Psoas muscle (tissue), 8 donors: Measurements from ENCODE around the gene DOK3. TPM values are rescaled to one million over a fixed set of nuclear protein-coding genes. Genes with fewer than 3 reads are reported as not detected.
"Not testable (repeated sequence)": the region's sequence is repeated elsewhere in the genome, so short reads cannot be mapped to it uniquely, and the experiment has no call there.

ENCODE experiments used
- ATAC-seq, 4 donors: fragments of 200-7000 bp; cut with Tn5 transposase; one replicate each; pipeline ENCODE4 v1.9.1; 2020; ENCODE audit warnings: moderate library complexity in 3 of 4, mild to moderate bottlenecking in 2 of 4
- DNase-seq, 2 donors: peaks; one replicate each; pipeline ENCODE4 v3.0.0-alpha.2; 2020
- H3K27ac ChIP-seq: fragments of 200-600 bp; one replicate; pipeline ENCODE4 v1.8.0; 2022
- H3K27me3 ChIP-seq, 3 donors: fragments of 200-600 bp in 1 of 3; one replicate each; pipeline versions ENCODE4 v1.6.1 to v1.8.0; 2013 to 2022; ENCODE audit warnings: low read length in 2 of 3, mild to moderate bottlenecking in 2 of 3, moderate library complexity in 1 of 3; ENCODE audit not compliant: insufficient read depth in 3 of 3
- H3K36me3 ChIP-seq, 2 donors: fragments of 200-600 bp in 1 of 2; one replicate each; pipeline versions ENCODE4 v1.6.1 to v1.8.0; 2013 to 2022; ENCODE audit warnings: low read depth in 1 of 2, mild to moderate bottlenecking in 1 of 2, moderate library complexity in 1 of 2; ENCODE audit not compliant: insufficient read depth in 1 of 2
- H3K4me1 ChIP-seq: fragments of 200-600 bp; one replicate; pipeline ENCODE4 v1.8.0; 2022
- H3K4me3 ChIP-seq: fragments of 200-600 bp; one replicate; pipeline ENCODE4 v1.8.0; 2022; ENCODE audit warnings: mild to moderate bottlenecking
- H3K9me3 ChIP-seq: fragments of 200-600 bp; one replicate; pipeline ENCODE4 v1.8.0; 2022
- CTCF ChIP-seq: fragments of 200-600 bp; IDR thresholded peaks from one replicate; pipeline ENCODE4 v1.8.0; 2022; ENCODE audit warnings: antibody characterized with exemption
- WGBS, 3 donors: extraction: QIAGEN DNeasy Blood & Tissue Kit; methylation state at CpG; one replicate each; pipeline versions ENCODE4 v1.1.6 to v1.1.7; 2013; 5-methylcytosine and 5-hydroxymethylcytosine counted together
- intact Hi-C, 2 donors: fragments of 100-400 bp; cut with DNase I; formaldehyde crosslinking; loops; one replicate each; pipeline versions ENCODE4 v1.11.0 to v1.14.2; 2022
- polyA plus RNA-seq, 3 donors: library from polyadenylated mRNA; stranded (reverse); fragments of 200-250 nt; gene quantifications; one replicate each; pipeline ENCODE4 v1.2.3, GENCODE V29; 2013
- total RNA-seq, 4 donors: library from RNA; stranded (reverse); fragmentation: NEBNext Ultra II Directional in 2 of 4; extraction: Animal tissue kit (Norgen Biotek cat#: 25700) in 2 of 4; gene quantifications; one replicate each; pipeline versions ENCODE4 v1.2.1 to v1.2.4, GENCODE V29; 2021 to 2023
- donor health status: healthy with polysubstance abuse.
- donor health status: DM: no; HTN: no; CAD: no; lungs with moderate emphysema.
- donor health status: Bipolar disorder and iron deficiency.
- donor health status: healthy.
- donor health status: DM: yes; HTN: yes; CAD: no.
- donor health status: DM: no; HTN: no; CAD: no.
- donor health status: DM: no; HTN: no; CAD: no.
- donor health status: DM: yes; HTN: yes; CAD: no.

The DOK3 gene
- total and polyA plus RNA-seq, 7 donors, result 0.44 to 5.4 (median 3.3) TPM

GRCh38 chr5:177538876-177539275 lies 29.2 kb upstream of the DOK3 start:
- peaks cover 96% of the 10 kb centered on the region for H3K4me1 ChIP-seq
- no peaks in the 10 kb centered on the region for H3K9me3 ChIP-seq
- H3K27me3 ChIP-seq, result no peaks in the 10 kb centered on the region
- no peak for TF ChIP-seq CTCF
- H3K27ac ChIP-seq, result peak overlapping the region; percentile 86
- H3K4me3 ChIP-seq, result peak overlapping the region; percentile 11
- peaks cover 4 to 42% of the 10 kb centered on the region in 2 donors for H3K36me3 ChIP-seq
- intact Hi-C loops, result no loop called here
- peak; percentile 60 to 83 for DNase-seq
- peak; percentile 78 to 86 (median 80) for ATAC-seq
- WGBS, 3 donors, result 33 to 50% (median 36%) methylated on average over 10 of the region's 10 CpGs

GRCh38 chr5:177537389-177538361 lies 28.0 kb upstream of the DOK3 start:
- Histone ChIP-seq H3K36me3 (peaks cover 4 to 54% of the 10 kb centered on the region in 2 donors), H3K27me3 (no peaks in the 10 kb centered on the region), H3K9me3 (no peaks in the 10 kb centered on the region), H3K4me1 (peaks cover 85% of the 10 kb centered on the region), H3K27ac (peak overlapping the region; percentile 86), H3K4me3 (peak overlapping the region; percentile 16)
- peak; percentile 53 to 73 for DNase-seq
- intact Hi-C loops, result no loop called here
- peak; percentile 44 to 65 (median 60) for ATAC-seq
- WGBS, 3 donors, result 8 to 15% (median 11%) methylated on average over 15 of the region's 15 CpGs
- no peak for TF ChIP-seq CTCF

- Histone ChIP-seq H3K36me3 (peaks cover 2 to 62% of the 10 kb centered on the region in 2 donors), H3K4me1 (peaks cover 75% of the 10 kb centered on the region)
- ATAC-seq, result no peak
These were observed 26.8 kb upstream of the DOK3 start for GRCh38 chr5:177536386-177536785.

GRCh38 chr5:177535125-177535524 lies 25.5 kb upstream of the DOK3 start:
- H3K36me3 ChIP-seq, result peaks cover 4 to 75% of the 10 kb centered on the region in 2 donors
- ATAC-seq (peak in 2 of 4 donors; percentile 25 to 40), DNase-seq (no peak)
- no peak for TF ChIP-seq CTCF
- WGBS, 3 donors, result 40 to 64% (median 44%) methylated on average over 7 of the region's 7 CpGs
- H3K4me1 ChIP-seq, result peaks cover 64% of the 10 kb centered on the region
- no peaks in the 10 kb centered on the region for H3K9me3 ChIP-seq
- H3K4me3 ChIP-seq, result no peak overlapping the region
- H3K27me3 ChIP-seq, result no peaks in the 10 kb centered on the region
- peak overlapping the region; percentile 86 for H3K27ac ChIP-seq
- intact Hi-C loops, result no loop called here

More at GRCh38 chr5:177536386-177536785, 26.8 kb upstream of the DOK3 start:
- Histone ChIP-seq H3K27me3 (no peaks in the 10 kb centered on the region), H3K27ac (peak overlapping the region; percentile 86), H3K4me3 (no peak overlapping the region), H3K9me3 (no peaks in the 10 kb centered on the region)
- no peak for DNase-seq
- WGBS, 3 donors, result 86 to 88% (median 88%) methylated on average over 10 of the region's 10 CpGs
- TF ChIP-seq CTCF, result no peak
- intact Hi-C loops, result no loop called here

GRCh38 chr5:177534433-177534832 lies 24.8 kb upstream of the DOK3 start:
- H3K4me3 ChIP-seq, intact Hi-C loops, DNase-seq, H3K27me3 ChIP-seq, H3K9me3 ChIP-seq: not testable (repeated sequence)
- WGBS, 3 donors, result 20 to 61% (median 29%) methylated on average over 7 of the region's 7 CpGs
- Histone ChIP-seq H3K36me3 (peaks cover 4 to 82% of the 10 kb centered on the region in 2 donors), H3K4me1 (peaks cover 57% of the 10 kb centered on the region), H3K27ac (peak overlapping the region; percentile 86)
- ATAC-seq, result peak in 1 of 4 donors; percentile 45
